GM12875 (cell line): ENCODE data around the gene ADD3.

ENCODE experiments used
- H3K4me3 ChIP-seq: one replicate; pipeline ENCODE4 v1.5.1; 2011; ENCODE audit warnings: low read depth, low read length, control low read depth
- TF ChIP-seq, protein P1 (sequence below): IDR thresholded peaks from 2 replicates; pipeline ENCODE4 v1.5.1; 2011; ENCODE audit warnings: low read depth, mild to moderate bottlenecking, control low read depth, inconsistent platforms, low read length, moderate library complexity, borderline replicate concordance; ENCODE audit not compliant: insufficient read depth

Gene ADD3

DNA sequence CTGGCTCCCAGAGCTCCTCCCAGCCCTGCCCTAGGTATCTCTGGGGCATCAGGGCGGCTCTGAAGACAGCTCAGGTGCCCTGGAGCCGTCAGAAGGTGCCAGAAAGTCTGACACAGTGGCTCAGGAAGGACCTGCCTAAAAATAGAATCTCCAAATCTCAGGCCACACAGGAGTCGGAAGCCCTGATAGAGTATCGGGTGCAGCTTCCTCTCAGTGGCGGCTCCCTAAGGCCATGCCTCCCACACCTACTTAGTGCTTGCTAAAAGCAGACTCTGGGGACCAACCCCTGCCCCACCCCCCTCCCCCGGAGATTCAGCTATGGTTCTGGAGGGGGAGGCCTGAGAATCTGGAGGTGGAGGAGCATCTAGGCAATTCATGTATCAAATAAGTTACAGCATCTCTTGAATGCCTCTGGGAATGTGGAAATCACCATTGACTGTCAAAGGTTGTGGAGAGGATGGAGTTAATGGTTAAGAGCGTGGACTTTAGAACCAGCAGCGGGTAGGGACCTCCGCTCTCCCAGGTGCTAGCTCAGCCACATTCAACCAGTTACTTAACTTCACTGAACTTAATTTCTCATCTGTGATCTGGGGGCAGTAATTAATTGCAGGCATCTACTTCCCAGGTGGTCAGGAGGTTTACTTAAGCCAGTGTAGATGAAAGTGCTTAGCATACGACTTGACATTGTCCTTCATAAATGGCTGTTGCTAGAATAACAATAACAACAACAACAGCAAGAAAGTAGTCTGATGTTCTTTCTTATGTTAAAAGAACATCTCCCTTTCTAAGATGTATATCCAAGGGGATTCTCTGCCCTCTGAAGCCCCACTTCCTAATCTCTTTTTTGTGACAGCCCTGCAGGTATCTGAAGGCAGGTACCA lies 161.1 kb downstream of the ADD3 start:
- H3K4me3 ChIP-seq = no peak overlapping the region
- TF ChIP-seq, protein P1, sequence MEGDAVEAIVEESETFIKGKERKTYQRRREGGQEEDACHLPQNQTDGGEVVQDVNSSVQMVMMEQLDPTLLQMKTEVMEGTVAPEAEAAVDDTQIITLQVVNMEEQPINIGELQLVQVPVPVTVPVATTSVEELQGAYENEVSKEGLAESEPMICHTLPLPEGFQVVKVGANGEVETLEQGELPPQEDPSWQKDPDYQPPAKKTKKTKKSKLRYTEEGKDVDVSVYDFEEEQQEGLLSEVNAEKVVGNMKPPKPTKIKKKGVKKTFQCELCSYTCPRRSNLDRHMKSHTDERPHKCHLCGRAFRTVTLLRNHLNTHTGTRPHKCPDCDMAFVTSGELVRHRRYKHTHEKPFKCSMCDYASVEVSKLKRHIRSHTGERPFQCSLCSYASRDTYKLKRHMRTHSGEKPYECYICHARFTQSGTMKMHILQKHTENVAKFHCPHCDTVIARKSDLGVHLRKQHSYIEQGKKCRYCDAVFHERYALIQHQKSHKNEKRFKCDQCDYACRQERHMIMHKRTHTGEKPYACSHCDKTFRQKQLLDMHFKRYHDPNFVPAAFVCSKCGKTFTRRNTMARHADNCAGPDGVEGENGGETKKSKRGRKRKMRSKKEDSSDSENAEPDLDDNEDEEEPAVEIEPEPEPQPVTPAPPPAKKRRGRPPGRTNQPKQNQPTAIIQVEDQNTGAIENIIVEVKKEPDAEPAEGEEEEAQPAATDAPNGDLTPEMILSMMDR = no peak

DNA sequence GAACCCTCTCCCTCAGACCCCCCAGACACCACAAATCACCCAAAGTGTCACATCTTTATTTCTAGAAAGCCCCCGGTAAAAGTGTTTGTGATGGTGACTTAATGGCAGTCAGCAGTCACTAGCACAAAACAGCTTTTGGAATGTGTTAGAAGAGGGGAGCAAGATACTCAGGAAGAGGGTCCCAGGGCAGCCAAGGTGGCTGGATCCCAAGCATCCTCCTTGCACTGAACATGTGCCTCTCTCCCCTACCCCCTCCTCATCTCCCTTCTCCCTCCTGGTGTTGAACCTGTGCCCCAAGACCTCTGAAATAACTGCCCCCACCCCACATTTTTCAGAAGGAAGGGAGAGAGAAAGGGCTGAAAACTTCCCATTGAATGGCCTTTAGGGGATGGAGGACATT lies 161.8 kb downstream of the ADD3 start:
- no peak overlapping the region for H3K4me3 ChIP-seq
- TF ChIP-seq, protein P1 = no peak

DNA sequence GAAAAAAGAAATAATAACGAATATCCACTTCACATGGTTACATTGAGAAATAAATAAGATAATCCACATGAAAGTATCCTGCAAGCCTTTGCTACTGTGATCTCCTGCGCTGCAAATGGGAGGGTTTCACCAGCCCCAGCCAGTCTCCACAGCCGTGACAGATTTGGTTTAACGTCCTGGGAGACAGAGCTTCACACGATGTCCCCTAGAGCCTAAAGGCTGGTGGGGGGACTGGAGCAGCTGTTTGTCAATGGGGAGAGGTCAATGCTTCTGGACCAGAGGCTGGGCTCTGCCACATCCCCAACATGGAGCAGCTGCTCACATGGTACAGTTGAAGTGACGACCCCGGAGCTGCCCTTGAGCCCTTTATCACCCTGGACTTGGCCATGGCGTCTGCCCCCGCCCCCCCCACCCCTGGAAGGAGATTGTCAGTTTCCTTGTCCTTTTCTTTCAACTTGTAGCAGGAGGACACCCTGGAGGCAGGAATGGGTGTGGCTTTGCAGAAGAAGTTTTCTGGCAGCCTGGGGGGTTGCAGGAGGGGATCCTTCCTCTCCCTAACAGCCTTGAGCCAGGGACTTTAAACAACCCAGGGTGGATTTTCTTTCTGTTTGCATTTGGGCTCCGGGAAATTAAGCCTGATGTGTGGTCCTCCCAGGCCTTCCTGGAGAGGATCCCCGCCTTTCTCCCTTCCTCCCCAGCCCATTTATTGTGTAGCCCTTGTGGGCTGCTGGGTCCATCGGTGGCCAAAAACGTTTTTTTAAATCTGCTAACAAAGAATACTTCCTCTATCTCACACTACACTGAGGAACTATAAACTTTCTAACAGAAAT lies 162.6 kb downstream of the ADD3 start:
- TF ChIP-seq, protein P1 = no peak
- no peak overlapping the region for H3K4me3 ChIP-seq

DNA sequence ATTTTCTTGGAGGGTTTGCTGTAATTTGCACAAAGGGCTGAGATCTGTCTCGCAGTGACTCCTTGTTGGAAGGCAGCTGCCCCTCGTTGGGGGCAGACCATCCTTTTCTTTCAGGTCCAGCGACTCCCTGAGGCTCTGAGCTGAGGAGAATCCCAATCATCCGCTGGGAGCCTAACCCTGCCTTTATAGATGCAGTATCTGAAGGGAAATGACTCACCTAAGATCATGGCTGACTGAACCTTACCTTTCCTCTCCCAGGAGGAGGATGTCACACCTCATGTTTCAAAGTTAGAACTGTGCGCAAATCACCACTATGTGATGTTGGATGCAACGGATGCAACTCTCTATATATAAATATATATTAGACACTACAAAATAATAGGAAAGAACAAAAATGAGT lies 163.2 kb downstream of the ADD3 start:
- TF ChIP-seq, protein P1 = no peak
- no peak overlapping the region for H3K4me3 ChIP-seq

DNA sequence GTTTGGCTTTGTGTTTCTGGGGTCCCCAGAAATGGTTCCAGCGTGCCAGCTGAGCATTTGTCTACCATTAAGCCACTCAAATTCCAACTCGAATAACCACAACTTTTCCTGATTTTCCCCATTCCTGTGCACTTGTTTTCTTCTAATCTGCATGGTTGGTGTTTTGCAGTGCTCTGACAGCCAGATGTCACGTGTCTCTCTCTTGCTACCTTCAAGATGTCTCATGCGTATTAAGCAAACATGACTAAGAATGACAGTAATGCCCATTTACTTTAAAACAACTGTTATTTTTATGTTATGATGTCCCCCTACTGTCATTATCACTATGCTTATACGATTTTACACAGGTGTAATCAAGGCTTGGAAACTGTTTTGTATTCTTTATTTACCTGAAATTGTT lies 164.4 kb downstream of the ADD3 start:
- H3K4me3 ChIP-seq = no peak overlapping the region
- TF ChIP-seq, protein P1 = no peak

DNA sequence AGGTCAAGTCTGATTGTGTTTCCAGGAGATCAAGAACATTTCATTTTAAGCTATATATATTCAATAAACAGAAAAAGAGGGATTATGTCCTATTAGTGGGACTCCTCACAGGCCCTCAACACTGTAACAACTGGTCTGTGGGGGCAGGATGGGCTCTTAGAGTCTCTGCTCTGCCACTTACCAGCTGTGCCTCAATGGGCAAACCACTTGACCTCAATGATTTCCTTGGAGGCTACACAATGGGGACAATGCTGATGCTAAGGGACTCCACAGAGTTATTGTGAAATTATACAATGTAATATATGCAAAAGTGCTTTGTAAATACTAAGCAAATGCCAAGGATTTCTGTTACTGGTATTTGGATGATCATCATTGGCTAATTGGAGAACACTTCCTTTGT lies 166.4 kb downstream of the ADD3 start:
- H3K4me3 ChIP-seq = no peak overlapping the region
- TF ChIP-seq, protein P1 = no peak
